DND-41 (cell line): Measurements from ENCODE around the gene SECTM1.

ENCODE experiments used
- EZH2 ChIP-seq: IDR thresholded peaks from 3 replicates; pipeline ENCODE4 v1.6.1; 2012; ENCODE audit warnings: borderline replicate concordance, low read depth, mild to moderate bottlenecking, moderate library complexity, low read length, inconsistent platforms; ENCODE audit not compliant: severe bottlenecking
- TF ChIP-seq, protein P1 (sequence below): IDR thresholded peaks from 2 replicates; pipeline ENCODE4 v1.5.1; 2012; ENCODE audit warnings: borderline replicate concordance, low read length, moderate library complexity, mild to moderate bottlenecking; ENCODE audit not compliant: poor library complexity, severe bottlenecking; ENCODE audit errors: extremely low read depth

DNA sequence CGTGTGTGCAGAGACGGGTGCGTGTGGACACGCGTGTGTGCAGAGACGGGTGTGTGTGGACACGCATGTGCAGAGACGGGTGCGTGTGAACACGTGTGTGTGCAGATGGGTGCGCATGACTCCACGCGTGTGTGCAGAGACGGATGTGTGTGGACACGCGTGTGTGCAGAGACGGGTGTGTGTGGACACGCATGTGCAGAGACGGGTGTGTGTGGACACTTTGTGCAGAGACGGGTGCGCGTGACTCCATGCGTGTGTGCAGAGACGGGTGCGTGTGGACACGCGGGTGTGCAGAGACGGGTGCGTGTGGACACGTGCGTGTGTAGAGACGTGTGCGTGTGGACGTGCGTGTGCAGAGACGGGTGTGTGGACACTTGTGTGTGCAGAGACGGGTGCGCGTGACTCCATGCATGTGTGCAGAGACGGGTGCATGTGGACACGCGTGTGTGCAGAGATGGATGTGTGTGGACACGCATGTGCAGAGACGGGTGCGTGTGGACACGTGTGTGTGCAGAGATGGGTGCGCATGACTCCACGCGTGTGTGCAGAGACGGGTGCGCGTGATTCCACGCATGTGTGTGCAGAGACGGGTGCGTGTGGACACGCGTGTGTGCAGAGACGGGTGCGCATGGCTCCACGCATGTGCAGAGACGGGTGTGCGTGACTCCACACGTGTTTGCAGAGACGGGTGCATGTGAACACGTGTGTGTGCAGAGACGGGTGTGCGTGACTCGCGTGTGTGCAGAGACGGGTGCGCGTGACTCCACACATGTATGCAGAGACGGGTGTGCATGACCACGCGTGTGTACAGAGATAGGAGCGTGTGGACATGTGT is 14.6 kb downstream of the SECTM1 start:
- no peak for TF ChIP-seq EZH2
- TF ChIP-seq, protein P1, sequence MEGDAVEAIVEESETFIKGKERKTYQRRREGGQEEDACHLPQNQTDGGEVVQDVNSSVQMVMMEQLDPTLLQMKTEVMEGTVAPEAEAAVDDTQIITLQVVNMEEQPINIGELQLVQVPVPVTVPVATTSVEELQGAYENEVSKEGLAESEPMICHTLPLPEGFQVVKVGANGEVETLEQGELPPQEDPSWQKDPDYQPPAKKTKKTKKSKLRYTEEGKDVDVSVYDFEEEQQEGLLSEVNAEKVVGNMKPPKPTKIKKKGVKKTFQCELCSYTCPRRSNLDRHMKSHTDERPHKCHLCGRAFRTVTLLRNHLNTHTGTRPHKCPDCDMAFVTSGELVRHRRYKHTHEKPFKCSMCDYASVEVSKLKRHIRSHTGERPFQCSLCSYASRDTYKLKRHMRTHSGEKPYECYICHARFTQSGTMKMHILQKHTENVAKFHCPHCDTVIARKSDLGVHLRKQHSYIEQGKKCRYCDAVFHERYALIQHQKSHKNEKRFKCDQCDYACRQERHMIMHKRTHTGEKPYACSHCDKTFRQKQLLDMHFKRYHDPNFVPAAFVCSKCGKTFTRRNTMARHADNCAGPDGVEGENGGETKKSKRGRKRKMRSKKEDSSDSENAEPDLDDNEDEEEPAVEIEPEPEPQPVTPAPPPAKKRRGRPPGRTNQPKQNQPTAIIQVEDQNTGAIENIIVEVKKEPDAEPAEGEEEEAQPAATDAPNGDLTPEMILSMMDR = no peak
